Psoas muscle (tissue), 8 donors: Measurements from ENCODE around the gene FLNA. TPM values are rescaled to one million over a fixed set of nuclear protein-coding genes. Genes with fewer than 3 reads are reported as not detected.

Source experiments
- ATAC-seq, 4 donors: fragments of 200-7000 bp; cut with Tn5 transposase; one replicate each; pipeline ENCODE4 v1.9.1; 2020; ENCODE audit warnings: moderate library complexity in 3 of 4, mild to moderate bottlenecking in 2 of 4
- DNase-seq, 2 donors: peaks; one replicate each; pipeline ENCODE4 v3.0.0-alpha.2; 2020
- H3K27ac ChIP-seq: fragments of 200-600 bp; one replicate; pipeline ENCODE4 v1.8.0; 2022
- H3K27me3 ChIP-seq, 3 donors: fragments of 200-600 bp in 1 of 3; one replicate each; pipeline versions ENCODE4 v1.6.1 to v1.8.0; 2013 to 2022; ENCODE audit warnings: low read length in 2 of 3, mild to moderate bottlenecking in 2 of 3, moderate library complexity in 1 of 3; ENCODE audit not compliant: insufficient read depth in 3 of 3
- H3K36me3 ChIP-seq, 2 donors: fragments of 200-600 bp in 1 of 2; one replicate each; pipeline versions ENCODE4 v1.6.1 to v1.8.0; 2013 to 2022; ENCODE audit warnings: low read depth in 1 of 2, mild to moderate bottlenecking in 1 of 2, moderate library complexity in 1 of 2; ENCODE audit not compliant: insufficient read depth in 1 of 2
- H3K4me1 ChIP-seq: fragments of 200-600 bp; one replicate; pipeline ENCODE4 v1.8.0; 2022
- H3K4me3 ChIP-seq: fragments of 200-600 bp; one replicate; pipeline ENCODE4 v1.8.0; 2022; ENCODE audit warnings: mild to moderate bottlenecking
- H3K9me3 ChIP-seq: fragments of 200-600 bp; one replicate; pipeline ENCODE4 v1.8.0; 2022
- CTCF ChIP-seq: fragments of 200-600 bp; IDR thresholded peaks from one replicate; pipeline ENCODE4 v1.8.0; 2022; ENCODE audit warnings: antibody characterized with exemption
- WGBS, 3 donors: extraction: QIAGEN DNeasy Blood & Tissue Kit; methylation state at CpG; one replicate each; pipeline versions ENCODE4 v1.1.6 to v1.1.7; 2013; 5-methylcytosine and 5-hydroxymethylcytosine counted together
- intact Hi-C, 2 donors: fragments of 100-400 bp; cut with DNase I; formaldehyde crosslinking; loops; one replicate each; pipeline versions ENCODE4 v1.11.0 to v1.14.2; 2022
- polyA plus RNA-seq, 3 donors: library from polyadenylated mRNA; stranded (reverse); fragments of 200-250 nt; gene quantifications; one replicate each; pipeline ENCODE4 v1.2.3, GENCODE V29; 2013
- total RNA-seq, 4 donors: library from RNA; stranded (reverse); fragmentation: NEBNext Ultra II Directional in 2 of 4; extraction: Animal tissue kit (Norgen Biotek cat#: 25700) in 2 of 4; gene quantifications; one replicate each; pipeline versions ENCODE4 v1.2.1 to v1.2.4, GENCODE V29; 2021 to 2023
- donor health status: healthy with polysubstance abuse.
- donor health status: DM: no; HTN: no; CAD: no; lungs with moderate emphysema.
- donor health status: Bipolar disorder and iron deficiency.
- donor health status: healthy.
- donor health status: DM: yes; HTN: yes; CAD: no.
- donor health status: DM: no; HTN: no; CAD: no.
- donor health status: DM: no; HTN: no; CAD: no.
- donor health status: DM: yes; HTN: yes; CAD: no.

FLNA gene
- total and polyA plus RNA-seq, 7 donors: 45.7 to 106 (median 67.4) TPM

- Histone ChIP-seq H3K4me3 (no peak overlapping the region), H3K27me3 (peaks cover 0 to 4% (median 0%) of the 10 kb centered on the region in 3 donors), H3K9me3 (no peaks in the 10 kb centered on the region), H3K4me1 (no peaks in the 10 kb centered on the region), H3K27ac (no peak overlapping the region), H3K36me3 (no peaks in the 10 kb centered on the region)
- intact Hi-C loops: no loop called here
- no peak for DNase-seq
- TF ChIP-seq CTCF: no peak
- ATAC-seq: no peak
- 59 to 66% (median 66%) methylated on average over 8 of the region's 8 CpGs for WGBS, 3 donors
Observed at GRCh38 chrX:154325541-154325940, 48.9 kb downstream of the FLNA start.

GRCh38 chrX:154323537-154323936 lies 50.9 kb downstream of the FLNA start:
- Histone ChIP-seq H3K9me3 (no peaks in the 10 kb centered on the region), H3K27ac (no peak overlapping the region), H3K4me1 (no peaks in the 10 kb centered on the region), H3K27me3 (peaks cover 0 to 8% (median 0%) of the 10 kb centered on the region in 3 donors), H3K4me3 (no peak overlapping the region), H3K36me3 (no peaks in the 10 kb centered on the region)
- TF ChIP-seq CTCF: no peak
- DNase-seq (no peak), ATAC-seq (no peak)
- 61 to 65% (median 62%) methylated on average over 6 to 7 of the region's 7 CpGs for WGBS, 3 donors
- intact Hi-C loops: no loop called here

- no peak for TF ChIP-seq CTCF
- peaks cover 0 to 8% (median 0%) of the 10 kb centered on the region in 3 donors for H3K27me3 ChIP-seq
- no peak overlapping the region for H3K27ac ChIP-seq
- intact Hi-C loops: no loop called here
- ATAC-seq: no peak
- no peak for DNase-seq
- no peaks in the 10 kb centered on the region for H3K9me3 ChIP-seq
- H3K36me3 ChIP-seq: no peaks in the 10 kb centered on the region
- H3K4me1 ChIP-seq: no peaks in the 10 kb centered on the region
- 72 to 83% (median 79%) methylated on average over 10 of the region's 10 CpGs for WGBS, 3 donors
- no peak overlapping the region for H3K4me3 ChIP-seq
Observed at GRCh38 chrX:154322890-154323289, 51.5 kb downstream of the FLNA start.

- H3K9me3 ChIP-seq: no peaks in the 10 kb centered on the region
- ATAC-seq: peak in 2 of 4 donors; percentile 48 to 69
- peaks cover 0 to 8% (median 0%) of the 10 kb centered on the region in 3 donors for H3K27me3 ChIP-seq
Observed at GRCh38 chrX:154321594-154321993, 52.8 kb downstream of the FLNA start.

More at GRCh38 chrX:154321594-154321993, 52.8 kb downstream of the FLNA start:
- no peak for TF ChIP-seq CTCF
- intact Hi-C loops: no loop called here
- DNase-seq: no peak
- Histone ChIP-seq H3K36me3 (no peaks in the 10 kb centered on the region), H3K27ac (no peak overlapping the region), H3K4me3 (no peak overlapping the region), H3K4me1 (no peaks in the 10 kb centered on the region)
- 46 to 50% (median 48%) methylated on average over 10 of the region's 10 CpGs for WGBS, 3 donors
